ENCODE results near the gene USP2.

The USP2 gene

GRCh38 chr11:119320776-119321524, 60.5 kb downstream of the USP2 start:
- no peak for DNase-seq (ENCODE audit: low spot score)

- no peak for DNase-seq (ENCODE audit: low spot score)
Measured at GRCh38 chr11:119320240-119320775, 61.2 kb downstream of the USP2 start.

- DNase-seq (ENCODE audit: low spot score), result no peak
Measured at GRCh38 chr11:119319700-119320239, 61.7 kb downstream of the USP2 start.

DNA sequence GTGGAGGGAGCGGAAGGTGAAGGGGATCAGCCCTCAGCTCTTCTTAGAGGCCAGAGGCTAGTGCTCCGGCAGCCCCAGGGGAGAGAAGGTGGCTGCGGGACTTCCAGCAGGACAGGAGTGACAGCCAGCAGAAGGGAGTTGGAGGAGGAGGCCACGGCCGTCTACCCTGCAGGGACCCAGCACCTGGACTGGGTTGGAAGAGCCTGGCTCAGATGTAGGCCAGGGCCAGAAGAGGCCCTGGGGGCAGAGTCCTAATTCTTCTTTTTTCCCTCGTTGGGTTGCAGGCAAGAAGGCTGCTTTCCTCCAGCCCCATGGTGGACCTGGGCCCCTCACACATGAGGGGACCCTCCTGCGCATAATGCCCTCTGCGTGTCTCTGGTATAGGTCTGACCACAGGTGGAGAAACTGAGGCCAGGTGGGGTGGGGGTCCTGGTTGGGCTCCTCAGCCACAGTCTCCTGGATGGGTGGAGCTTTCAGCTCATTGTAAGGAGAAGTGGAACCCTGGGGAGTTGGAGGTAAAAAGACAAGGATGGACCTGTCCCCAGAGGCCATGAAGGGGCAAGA, 62.3 kb downstream of the USP2 start:
- DNase-seq (ENCODE audit: low spot score), result no peak

GRCh38 chr11:119318240-119319135, 63.0 kb downstream of the USP2 start:
- DNase-seq (ENCODE audit: low spot score), result no peak

DNA sequence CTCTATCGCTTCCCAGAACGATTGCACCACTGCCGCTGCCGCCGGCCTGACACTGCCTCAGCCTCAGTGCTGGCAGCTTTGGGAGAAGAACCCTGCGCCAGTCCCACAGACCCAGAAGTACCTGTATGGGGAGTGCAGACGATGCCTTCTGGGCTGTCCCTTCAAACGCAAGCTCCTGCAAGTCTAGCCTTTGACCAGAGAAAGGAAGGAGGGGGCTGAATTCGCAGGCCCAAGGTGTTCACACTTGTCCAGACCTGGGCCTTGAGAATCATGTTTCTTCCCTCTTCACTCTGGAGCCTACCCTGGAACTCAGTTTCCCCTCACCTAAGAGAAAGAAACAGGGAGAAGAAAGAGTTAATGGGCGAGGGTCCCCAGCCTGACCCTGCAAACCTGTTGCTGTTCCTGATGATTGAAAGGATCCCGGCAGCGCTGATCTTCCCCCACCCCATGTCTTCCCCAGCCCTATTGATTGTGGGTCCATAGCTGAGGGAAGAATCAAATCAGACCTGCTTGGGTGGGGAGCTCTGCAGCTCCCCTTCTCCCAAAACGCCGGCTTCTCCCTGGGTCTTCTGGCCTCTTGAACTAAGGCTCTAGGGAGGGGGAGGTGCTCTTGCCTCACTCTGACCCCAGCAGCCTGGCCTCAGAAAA, 63.8 kb downstream of the USP2 start:
- no peak for DNase-seq (ENCODE audit: low spot score)

DNA sequence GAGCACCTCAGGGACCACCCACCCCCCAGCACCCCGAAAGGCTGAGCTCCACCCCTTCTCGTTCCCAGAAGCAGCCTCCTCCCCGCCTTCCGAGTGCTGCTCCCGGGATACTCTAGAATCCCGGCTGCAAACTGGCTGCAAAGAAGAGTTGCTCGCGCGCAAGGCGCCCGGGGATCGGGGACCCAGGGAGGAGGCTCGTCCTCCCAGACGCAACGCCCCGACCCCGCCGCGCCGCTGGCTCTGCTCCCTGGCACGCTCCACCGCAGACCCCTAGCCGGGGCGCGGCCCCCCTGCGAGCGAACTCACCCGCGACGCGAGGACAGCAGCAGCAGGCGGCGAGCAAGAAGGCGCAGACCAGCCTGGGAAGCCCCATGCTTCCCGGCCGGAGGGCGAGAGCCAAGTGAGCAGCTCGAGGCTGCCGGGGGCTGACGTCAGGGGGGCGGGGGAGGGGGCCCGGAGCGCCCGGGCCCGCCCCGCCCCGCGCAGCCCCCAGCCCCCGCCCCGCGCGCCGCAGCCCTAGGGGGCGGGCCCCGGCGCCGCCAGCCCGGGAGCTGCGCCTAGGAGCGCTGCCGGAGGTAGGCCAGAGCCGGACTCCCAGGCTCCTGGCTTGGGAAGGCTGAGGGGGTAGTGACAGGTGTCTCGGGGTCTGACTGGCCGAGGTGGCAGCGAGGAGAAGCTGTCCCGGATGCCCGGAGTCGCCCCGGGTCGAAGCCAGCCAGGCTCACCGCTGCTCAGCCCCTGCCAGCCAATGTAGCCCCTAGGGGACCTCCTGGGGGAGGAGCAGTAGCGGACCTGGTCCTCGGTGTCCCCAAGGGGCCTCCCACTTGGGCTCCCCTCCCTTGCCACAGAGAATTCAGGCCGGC, 64.5 kb downstream of the USP2 start, which contains the start of gene MCAM:
Gene MCAM (minus strand): TSS at position 402 of the 863 bp plus-strand sequence. CDS start 29 bp downstream, at position 373.
- no peak for DNase-seq (ENCODE audit: low spot score)

DNA sequence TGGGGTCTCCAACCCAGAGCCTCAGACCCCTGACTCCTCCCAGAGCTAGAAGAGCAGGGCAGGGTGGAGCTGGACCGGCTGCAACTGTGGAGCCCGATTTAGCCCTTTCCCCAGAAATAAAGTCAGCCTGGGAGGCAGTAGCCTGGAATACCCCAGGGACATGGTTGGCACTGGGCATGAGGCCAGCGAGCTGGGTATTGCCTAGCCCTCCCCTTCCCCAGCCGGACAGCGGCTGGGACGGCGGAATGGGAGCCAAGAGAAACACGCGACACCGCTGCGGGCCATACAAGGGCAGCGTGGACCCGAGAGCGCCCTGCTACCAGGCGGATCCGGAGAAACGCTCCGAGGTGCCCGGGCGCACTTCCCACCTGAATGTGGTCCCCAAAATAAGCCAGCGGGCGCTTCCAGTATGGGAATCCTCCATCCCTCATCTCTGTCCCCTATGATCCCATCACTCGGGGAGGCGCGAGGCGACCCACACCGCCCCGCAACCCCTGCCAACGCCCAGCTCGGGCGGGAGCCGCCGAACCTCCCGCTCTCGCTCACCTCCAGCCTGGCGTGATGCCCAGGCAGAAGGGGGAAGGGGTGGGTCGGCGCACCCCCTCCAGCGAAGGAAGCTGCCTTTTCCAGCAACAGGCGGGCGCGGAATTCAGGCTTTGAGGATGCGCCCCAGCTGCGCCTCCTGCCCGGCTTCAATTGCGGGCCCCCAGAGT, 65.3 kb downstream of the USP2 start:
- no peak for DNase-seq (ENCODE audit: low spot score)

GRCh38 chr11:119315131-119316015, 66.1 kb downstream of the USP2 start:
- DNase-seq (ENCODE audit: low spot score), result no peak

GRCh38 chr11:119314726-119315125, 66.8 kb downstream of the USP2 start:
- DNase-seq (ENCODE audit: low spot score), result no peak

DNA sequence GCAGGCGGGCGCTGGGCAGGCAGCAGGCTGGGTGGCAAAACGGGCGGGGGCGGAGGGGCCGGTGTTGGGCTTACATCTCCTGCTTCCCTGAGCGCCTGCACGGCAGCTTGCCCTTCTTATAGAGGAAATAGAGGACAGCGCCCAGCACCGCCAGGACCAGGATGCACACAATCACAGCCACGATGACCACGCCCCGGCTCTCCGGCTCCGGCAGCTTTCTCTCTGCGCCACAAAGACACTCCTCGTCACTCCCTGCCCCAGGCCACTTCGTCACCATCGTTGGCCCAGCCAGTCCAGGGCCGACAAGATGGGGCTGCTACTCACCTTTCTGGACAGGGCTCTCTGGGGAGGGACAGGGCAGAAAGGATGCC, 70.8 kb downstream of the USP2 start:
- no peak for DNase-seq (ENCODE audit: low spot score)

- DNase-seq (ENCODE audit: low spot score), result no peak
Measured at GRCh38 chr11:119309953-119310681, 71.4 kb downstream of the USP2 start.

DNA sequence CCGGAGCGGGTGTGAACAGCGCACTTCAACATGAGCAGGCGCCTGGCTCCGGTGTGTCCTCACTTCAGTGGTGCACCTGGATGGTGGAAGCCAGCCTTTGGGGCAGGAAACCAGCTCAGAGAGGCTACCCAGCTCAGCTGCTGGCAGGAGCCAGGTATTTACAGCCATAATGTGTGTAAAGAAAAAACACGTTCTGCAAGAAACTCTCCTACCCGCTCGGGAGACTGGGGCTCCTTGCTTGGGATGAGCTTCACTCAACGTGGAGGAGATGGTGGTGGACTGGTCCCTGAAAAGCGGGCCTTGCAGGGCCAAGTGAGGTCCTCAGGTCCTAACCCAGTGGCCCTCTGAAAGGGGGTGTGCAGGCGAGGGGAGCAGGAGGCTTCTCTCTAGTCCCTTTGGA, 72.1 kb downstream of the USP2 start:
- no peak for DNase-seq (ENCODE audit: low spot score)

- DNase-seq (ENCODE audit: low spot score), result no peak
Measured at GRCh38 chr11:119307974-119308373, 73.5 kb downstream of the USP2 start.

GRCh38 chr11:119307219-119307618, 74.3 kb downstream of the USP2 start:
- peak; percentile 12 for DNase-seq (ENCODE audit: low spot score)

GRCh38 chr11:119306373-119306890, 75.1 kb downstream of the USP2 start:
- DNase-seq (ENCODE audit: low spot score), result no peak

GRCh38 chr11:119305556-119306372, 75.7 kb downstream of the USP2 start:
- no peak for DNase-seq (ENCODE audit: low spot score)

All from RKO (cell line).